Omental fat pad (tissue), 4 donors: ENCODE results near the gene UQCRC1. TPM values are rescaled to one million over a fixed set of nuclear protein-coding genes. Genes with fewer than 3 reads are reported as not detected.
"Not testable (repeated sequence)": the region's sequence is repeated elsewhere in the genome, so short reads cannot be mapped to it uniquely, and the experiment has no call there.

Experiments
- ATAC-seq: fragments of 150-250 bp; one replicate; pipeline ENCODE4 v1.9.1; 2016; ENCODE audit warnings: mild to moderate bottlenecking, moderate library complexity; ENCODE audit not compliant: low FRiP score
- DNase-seq: peaks from one replicate; pipeline ENCODE4 v3.0.0-alpha.2; 2019; ENCODE audit warnings: low spot score
- CTCF ChIP-seq, 3 donors: fragments of 450-650 bp; IDR thresholded peaks; one replicate each; pipeline ENCODE4 v1.5.1; 2016 to 2017; ENCODE audit warnings: antibody characterized with exemption in 3 of 3, mild to moderate bottlenecking in 3 of 3, moderate library complexity in 2 of 3
- small RNA-seq: library from RNA; depleted of rRNA; stranded (forward); fragments of <200 nt; gene quantifications from one replicate; pipeline ENCODE3, GENCODE V24; 2016
- total RNA-seq, 4 donors: library from RNA; depleted of rRNA; stranded (reverse); fragments of >200 nt; gene quantifications; one replicate each; pipeline ENCODE4 v1.1.0, GENCODE V29; 2016

UQCRC1 gene
- total RNA-seq, 4 donors from 2014 or later = 207 to 282 (median 254) TPM

GRCh38 chr3:48555949-48556795 lies 53.3 kb downstream of the UQCRC1 start:
- no peak for ATAC-seq
- DNase-seq = no peak
- no peak for TF ChIP-seq CTCF (IDR thresholded peaks at IDR 0.05)

GRCh38 chr3:48555231-48555948 lies 54.1 kb downstream of the UQCRC1 start:
- no peak for ATAC-seq
- no peak for TF ChIP-seq CTCF (IDR thresholded peaks at IDR 0.05)
- DNase-seq = no peak

GRCh38 chr3:48553886-48554845 lies 55.3 kb downstream of the UQCRC1 start:
- ATAC-seq (no peak), DNase-seq (no peak)
- TF ChIP-seq CTCF (IDR thresholded peaks at IDR 0.05) = no peak

GRCh38 chr3:48553361-48553760 lies 56.1 kb downstream of the UQCRC1 start:
- TF ChIP-seq CTCF (IDR thresholded peaks at IDR 0.05) = no peak
- DNase-seq (no peak), ATAC-seq (no peak)

GRCh38 chr3:48552111-48552951 lies 57.1 kb downstream of the UQCRC1 start:
- no peak for DNase-seq
- ATAC-seq = no peak
- no peak for TF ChIP-seq CTCF (IDR thresholded peaks at IDR 0.05)

GRCh38 chr3:48551651-48552050 lies 57.8 kb downstream of the UQCRC1 start:
- not testable (repeated sequence) for DNase-seq, ATAC-seq

Small RNA genes within 50 kb of the gene (small RNA-seq; reads per million reads assigned to genes)
- not detected for gene MIR6823

Other genes with a start within 250 kb of the UQCRC1 start
- not detected for gene FBXW12, start 237.4 kb downstream of the UQCRC1 start, total RNA-seq
- 10 to 100 TPM; 66.7 to 91.3 (median 77.1) TPM for gene PLXNB1, start 179.6 kb downstream of the UQCRC1 start, total RNA-seq
- gene CCDC51, start 169.5 kb downstream of the UQCRC1 start, total RNA-seq = 10 to 100 TPM; 11.6 to 15.1 (median 13.6) TPM
- 100 to 1,000 TPM; 239 to 266 (median 255) TPM for gene TMA7, start 169.4 kb downstream of the UQCRC1 start, total RNA-seq
- 1 to 10 TPM; 4.0 to 6.5 (median 5.5) TPM for gene ATRIP, start 162.9 kb downstream of the UQCRC1 start, total RNA-seq
- 100 to 1,000 TPM in 3 of 4 donors, 10 to 100 TPM in 1; 99.5 to 120 (median 118) TPM for gene SHISA5, start 105.5 kb downstream of the UQCRC1 start, total RNA-seq
- gene PFKFB4, start 52.8 kb downstream of the UQCRC1 start, total RNA-seq = 10 to 100 TPM in 1 of 4 donors, 1 to 10 TPM in 3; 1.9 to 16.2 (median 3.2) TPM
- under 1 TPM in 1 of 4 donors, not detected in 3; 0.28 TPM for gene UCN2, start 45.9 kb downstream of the UQCRC1 start, total RNA-seq
- gene COL7A1, start 14.3 kb downstream of the UQCRC1 start, total RNA-seq = 1 to 10 TPM in 3 of 4 donors, under 1 TPM in 1; 0.31 to 2.2 (median 1.9) TPM
- gene TMEM89, start 12.1 kb upstream of the UQCRC1 start, total RNA-seq = not detected
- gene SLC26A6, start 25.8 kb upstream of the UQCRC1 start, total RNA-seq = 10 to 100 TPM in 3 of 4 donors, 1 to 10 TPM in 1; 9.9 to 17.8 (median 14.6) TPM
- gene CELSR3, start 53.2 kb upstream of the UQCRC1 start, total RNA-seq = 1 to 10 TPM in 2 of 4 donors, under 1 TPM in 2; 0.48 to 2.2 (median 1.1) TPM
- 10 to 100 TPM; 18.9 to 60.2 (median 39.9) TPM for gene NCKIPSD, start 76.3 kb upstream of the UQCRC1 start, total RNA-seq
- 10 to 100 TPM; 35.8 to 77.9 (median 73.3) TPM for gene IP6K2, start 107.6 kb upstream of the UQCRC1 start, total RNA-seq
- gene PRKAR2A, start 238.2 kb upstream of the UQCRC1 start, total RNA-seq = 10 to 100 TPM; 28.4 to 35.1 (median 32.0) TPM